OCI-LY3 (cell line): ENCODE measurements around the gene GDPD4.
A peak's percentile ranks its signal among the peaks of the same experiment; 100 is the strongest.

Experiments used
- CTCF ChIP-seq: fragments of 200-600, 300-600 bp; sonication (generic); IDR thresholded peaks from 2 replicates; pipeline ENCODE4 v1.5.1; 2014; ENCODE audit warnings: antibody characterized with exemption, low read length, low read depth
- EZH2phosphoT487 ChIP-seq: fragments of 200-600 bp; shearing (Covaris generic); IDR thresholded peaks from 2 replicates; pipeline ENCODE4 v1.6.1; 2018; ENCODE audit warnings: antibody characterized with exemption, mixed run types, low read depth

GRCh38 chr11:77191823-77192495 is 109.5 kb downstream of the GDPD4 start:
- TF ChIP-seq CTCF (peak; percentile 86), EZH2phosphoT487 (no peak)
